ENCODE results near the gene KLF4.

Gene KLF4

GRCh38 chr9:107447834-107448233 lies 41.7 kb downstream of the KLF4 start:
- no peak for TF ChIP-seq POLR2AphosphoS5 (IDR thresholded peaks at IDR 0.05; ENCODE audit: low read depth)
- TF ChIP-seq REST (IDR thresholded peaks at IDR 0.05; ENCODE audit: insufficient replicate concordance, low read depth): no peak
- TF ChIP-seq CTCF (IDR thresholded peaks at IDR 0.05; ENCODE audit: insufficient read depth, low read length): no peak
- TF ChIP-seq GABPA (IDR thresholded peaks at IDR 0.05; ENCODE audit: low read depth): no peak
- no peak for TF ChIP-seq SPI1 (IDR thresholded peaks at IDR 0.05; ENCODE audit: borderline replicate concordance, low read depth)
- DNase-seq (ENCODE audit: low read depth in 1 of 2, low spot score in 1 of 2): no peak
- Histone ChIP-seq H3K27ac (replicated peaks) (no peak overlapping the region), H3K27me3 (ENCODE audit: insufficient read depth, poor library complexity, severe bottlenecking) (no peaks in the 10 kb centered on the region), H3K4me3 (replicated peaks; ENCODE audit: insufficient read depth, low read length) (no peak overlapping the region)

DNA sequence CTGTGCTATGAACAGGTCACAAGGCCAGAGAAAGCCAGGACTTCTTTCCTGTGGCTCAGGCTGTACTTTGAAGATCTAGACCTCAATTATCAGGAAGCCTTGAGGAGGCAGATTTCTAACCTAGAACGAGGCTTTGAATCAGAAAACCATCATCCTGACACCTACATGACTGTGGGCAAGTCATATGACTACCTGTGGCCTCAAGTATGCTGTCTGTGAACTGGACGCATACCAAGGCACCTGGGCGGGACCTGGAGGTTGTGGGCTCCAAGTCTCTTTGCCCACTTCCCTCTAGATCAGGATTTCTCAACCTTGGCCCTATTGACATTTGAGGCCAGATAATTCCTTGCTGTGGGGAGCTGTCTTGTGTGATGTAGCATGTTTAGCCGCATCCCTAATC lies 42.5 kb downstream of the KLF4 start:
- Histone ChIP-seq H3K27ac (replicated peaks) (no peak overlapping the region), H3K27me3 (ENCODE audit: insufficient read depth, poor library complexity, severe bottlenecking) (no peaks in the 10 kb centered on the region), H3K4me3 (replicated peaks; ENCODE audit: insufficient read depth, low read length) (no peak overlapping the region)
- TF ChIP-seq CTCF (IDR thresholded peaks at IDR 0.05; ENCODE audit: insufficient read depth, low read length) (no peak), REST (IDR thresholded peaks at IDR 0.05; ENCODE audit: insufficient replicate concordance, low read depth) (no peak), SPI1 (IDR thresholded peaks at IDR 0.05; ENCODE audit: borderline replicate concordance, low read depth) (no peak), POLR2AphosphoS5 (IDR thresholded peaks at IDR 0.05; ENCODE audit: low read depth) (no peak), GABPA (IDR thresholded peaks at IDR 0.05; ENCODE audit: low read depth) (no peak)
- DNase-seq (ENCODE audit: low read depth in 1 of 2, low spot score in 1 of 2): no peak

GRCh38 chr9:107446491-107446890 lies 43.1 kb downstream of the KLF4 start:
- DNase-seq (ENCODE audit: low read depth in 1 of 2, low spot score in 1 of 2): no peak
- no peak for TF ChIP-seq GABPA (IDR thresholded peaks at IDR 0.05; ENCODE audit: low read depth)
- TF ChIP-seq POLR2AphosphoS5 (IDR thresholded peaks at IDR 0.05; ENCODE audit: low read depth): no peak
- no peak for TF ChIP-seq REST (IDR thresholded peaks at IDR 0.05; ENCODE audit: insufficient replicate concordance, low read depth)
- no peak for TF ChIP-seq SPI1 (IDR thresholded peaks at IDR 0.05; ENCODE audit: borderline replicate concordance, low read depth)
- no peak for TF ChIP-seq CTCF (IDR thresholded peaks at IDR 0.05; ENCODE audit: insufficient read depth, low read length)

More at GRCh38 chr9:107446491-107446890, 43.1 kb downstream of the KLF4 start:
- Histone ChIP-seq H3K27me3 (ENCODE audit: insufficient read depth, poor library complexity, severe bottlenecking) (no peaks in the 10 kb centered on the region), H3K4me3 (replicated peaks; ENCODE audit: insufficient read depth, low read length) (no peak overlapping the region), H3K27ac (replicated peaks) (no peak overlapping the region)

Measured in HL-60 (cell line).